Renal cortex interstitium (tissue), 3 donors: Measurements from ENCODE around the gene AGXT. TPM values are rescaled to one million over a fixed set of nuclear protein-coding genes. Genes with fewer than 3 reads are reported as not detected.

Experiments used
- polyA plus RNA-seq, 3 donors: library from polyadenylated mRNA; unstranded; fragments of 120-200 nt; gene quantifications; one replicate each; pipeline ENCODE4 v1.2.1, GENCODE V29; 2013; ENCODE audit not compliant: insufficient read length in 3 of 3

Gene AGXT
- polyA plus RNA-seq, 3 donors = 0.15 to 0.17 TPM; not detected in 1

Other genes starting within 250 kb of the AGXT start
- 1 to 10 TPM; 1.7 to 3.2 (median 1.9) TPM for gene GPR35, start 243.3 kb upstream of the AGXT start, polyA plus RNA-seq
- gene AQP12B, start 185.9 kb upstream of the AGXT start, polyA plus RNA-seq = under 1 TPM; 0.48 to 0.51 (median 0.49) TPM
- under 1 TPM in 2 of 3 donors, not detected in 1; 0.38 to 0.55 TPM for gene AQP12A, start 177.0 kb upstream of the AGXT start, polyA plus RNA-seq
- 10 to 100 TPM; 10.7 to 14.0 (median 11.4) TPM for gene KIF1A, start 48.6 kb upstream of the AGXT start, polyA plus RNA-seq
- 1 to 10 TPM; 7.2 to 9.7 (median 7.7) TPM for gene MAB21L4, start 27.3 kb downstream of the AGXT start, polyA plus RNA-seq
- under 1 TPM; 0.05 to 0.07 (median 0.06) TPM for gene CROCC2, start 37.5 kb downstream of the AGXT start, polyA plus RNA-seq
- 10 to 100 TPM in 1 of 3 donors, 1 to 10 TPM in 2; 6.1 to 13.9 (median 8.1) TPM for gene SNED1, start 129.8 kb downstream of the AGXT start, polyA plus RNA-seq
- gene MTERF4, start 233.5 kb downstream of the AGXT start, polyA plus RNA-seq = 10 to 100 TPM; 68.5 to 78.4 (median 69.5) TPM